ENCODE measurements around the gene CKAP2L.
A peak's percentile ranks its signal among the peaks of the same experiment; 100 is the strongest.

CKAP2L gene

DNA sequence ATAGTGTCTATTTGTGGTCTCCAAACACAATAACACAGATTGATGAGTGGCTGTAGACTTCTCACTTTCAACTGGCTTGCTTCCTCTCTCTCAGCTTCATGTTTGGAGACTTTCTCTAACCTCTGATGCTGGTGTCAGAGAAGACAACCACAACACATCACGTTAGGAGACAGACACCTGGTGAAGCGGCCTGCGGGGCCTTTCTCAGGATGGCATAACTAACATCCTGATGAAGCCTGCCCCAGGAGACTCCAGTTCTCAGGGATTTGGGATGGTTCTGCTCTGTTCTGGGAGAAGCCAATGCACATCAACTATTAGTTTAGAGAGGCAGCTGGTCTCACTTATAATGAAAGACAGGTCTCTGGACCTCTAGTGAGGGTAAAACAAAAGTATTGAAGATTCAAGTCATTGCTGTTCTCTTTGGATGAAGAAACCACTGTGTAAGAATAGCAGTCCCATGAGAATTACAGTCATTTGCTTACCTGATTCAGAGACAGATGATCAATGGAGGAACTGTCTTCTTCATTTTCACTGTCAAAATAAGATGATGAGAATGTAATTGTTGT lies 17.9 kb upstream of the CKAP2L start:
- Histone ChIP-seq H2AFZ (ENCODE audit: low read depth, low read length) (peak overlapping the region; percentile 44; the same call in 1 of the 2 replicates), H3K79me2 (ENCODE audit: low read length) (no peaks in the 10 kb centered on the region), H3K27me3 (ENCODE audit: low read depth, low read length) (no peaks in the 10 kb centered on the region), H3K4me3 (ENCODE audit: low read length) (peak overlapping the region; percentile 51), H4K20me1 (ENCODE audit: insufficient read depth, low read length) (no peaks in the 10 kb centered on the region), H3K4me2 (ENCODE audit: low read length) (peak overlapping the region; percentile 69), H3K9ac (ENCODE audit: low read length) (peak overlapping the region; percentile 46), H3K27ac (ENCODE audit: low read length) (peak overlapping the region; percentile 86), H3K4me1 (ENCODE audit: low read length) (peaks cover 39% of the 10 kb centered on the region), H3K9me3 (ENCODE audit: insufficient read depth, low read length) (no peaks in the 10 kb centered on the region), H3K36me3 (replicated peaks; ENCODE audit: low read depth, low read length) (peaks cover 8% of the 10 kb centered on the region)
- TF ChIP-seq, protein P1, sequence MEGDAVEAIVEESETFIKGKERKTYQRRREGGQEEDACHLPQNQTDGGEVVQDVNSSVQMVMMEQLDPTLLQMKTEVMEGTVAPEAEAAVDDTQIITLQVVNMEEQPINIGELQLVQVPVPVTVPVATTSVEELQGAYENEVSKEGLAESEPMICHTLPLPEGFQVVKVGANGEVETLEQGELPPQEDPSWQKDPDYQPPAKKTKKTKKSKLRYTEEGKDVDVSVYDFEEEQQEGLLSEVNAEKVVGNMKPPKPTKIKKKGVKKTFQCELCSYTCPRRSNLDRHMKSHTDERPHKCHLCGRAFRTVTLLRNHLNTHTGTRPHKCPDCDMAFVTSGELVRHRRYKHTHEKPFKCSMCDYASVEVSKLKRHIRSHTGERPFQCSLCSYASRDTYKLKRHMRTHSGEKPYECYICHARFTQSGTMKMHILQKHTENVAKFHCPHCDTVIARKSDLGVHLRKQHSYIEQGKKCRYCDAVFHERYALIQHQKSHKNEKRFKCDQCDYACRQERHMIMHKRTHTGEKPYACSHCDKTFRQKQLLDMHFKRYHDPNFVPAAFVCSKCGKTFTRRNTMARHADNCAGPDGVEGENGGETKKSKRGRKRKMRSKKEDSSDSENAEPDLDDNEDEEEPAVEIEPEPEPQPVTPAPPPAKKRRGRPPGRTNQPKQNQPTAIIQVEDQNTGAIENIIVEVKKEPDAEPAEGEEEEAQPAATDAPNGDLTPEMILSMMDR (IDR thresholded peaks at IDR 0.05; ENCODE audit: low read depth, low read length), result no peak
- no peak for TF ChIP-seq EZH2phosphoT487 (IDR thresholded peaks at IDR 0.05; ENCODE audit: low read depth)

DNA sequence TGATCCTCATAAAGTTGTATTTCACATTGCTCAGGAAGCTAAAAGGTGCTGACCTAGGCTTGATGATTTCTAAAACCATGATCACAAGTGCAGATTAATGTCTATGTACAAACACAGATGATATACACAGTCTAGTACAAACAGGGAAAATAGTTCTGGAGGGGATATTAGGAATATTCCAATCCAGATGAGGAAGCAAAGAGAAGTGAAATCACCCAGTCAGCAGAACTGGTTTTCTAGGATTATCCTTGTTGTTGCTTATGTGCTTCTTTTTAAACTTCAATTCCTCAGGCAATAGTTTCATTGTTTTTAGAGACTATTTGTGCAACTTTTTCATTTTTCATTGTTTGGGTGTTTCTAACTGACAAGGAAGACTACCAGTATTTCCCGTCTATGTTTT lies 15.2 kb upstream of the CKAP2L start:
- Histone ChIP-seq H3K4me3 (ENCODE audit: low read length) (no peak overlapping the region), H3K9me3 (ENCODE audit: insufficient read depth, low read length) (no peaks in the 10 kb centered on the region), H3K4me2 (ENCODE audit: low read length) (no peak overlapping the region), H3K9ac (ENCODE audit: low read length) (no peak overlapping the region), H3K27ac (ENCODE audit: low read length) (no peak overlapping the region), H3K36me3 (replicated peaks; ENCODE audit: low read depth, low read length) (peaks cover 17% of the 10 kb centered on the region), H3K27me3 (ENCODE audit: low read depth, low read length) (no peaks in the 10 kb centered on the region), H4K20me1 (ENCODE audit: insufficient read depth, low read length) (no peaks in the 10 kb centered on the region), H3K79me2 (ENCODE audit: low read length) (no peaks in the 10 kb centered on the region), H3K4me1 (ENCODE audit: low read length) (peaks cover 34% of the 10 kb centered on the region), H2AFZ (ENCODE audit: low read depth, low read length) (no peak overlapping the region)
- TF ChIP-seq, protein P1 (IDR thresholded peaks at IDR 0.05; ENCODE audit: low read depth, low read length), result no peak
- TF ChIP-seq EZH2phosphoT487 (IDR thresholded peaks at IDR 0.05; ENCODE audit: low read depth), result no peak

DNA sequence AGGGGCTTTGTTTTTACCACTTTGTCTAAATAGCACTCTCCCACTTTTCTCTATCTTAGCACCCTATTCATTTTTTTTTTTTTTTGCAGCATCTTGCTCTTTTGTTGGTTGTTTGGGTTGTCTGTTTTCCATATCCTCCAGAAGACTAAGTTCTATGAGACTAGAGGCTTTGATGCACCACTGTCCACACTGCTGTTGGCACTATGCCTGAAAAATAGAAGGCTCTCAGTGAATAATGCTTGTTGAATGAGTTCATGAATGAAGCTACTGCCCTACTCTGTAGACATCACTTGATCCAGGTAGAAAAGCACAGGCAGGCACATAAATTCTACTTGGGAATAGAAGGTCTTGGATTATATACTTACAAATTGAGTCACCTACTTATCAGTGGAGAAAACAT lies 12.6 kb upstream of the CKAP2L start:
- TF ChIP-seq, protein P1 (IDR thresholded peaks at IDR 0.05; ENCODE audit: low read depth, low read length), result no peak
- no peak for TF ChIP-seq EZH2phosphoT487 (IDR thresholded peaks at IDR 0.05; ENCODE audit: low read depth)
- Histone ChIP-seq H2AFZ (ENCODE audit: low read depth, low read length) (no peak overlapping the region), H3K27me3 (ENCODE audit: low read depth, low read length) (no peaks in the 10 kb centered on the region), H3K4me3 (ENCODE audit: low read length) (no peak overlapping the region), H3K79me2 (ENCODE audit: low read length) (no peaks in the 10 kb centered on the region), H3K36me3 (replicated peaks; ENCODE audit: low read depth, low read length) (peaks cover 17% of the 10 kb centered on the region), H3K4me1 (ENCODE audit: low read length) (peaks cover 16% of the 10 kb centered on the region), H3K9ac (ENCODE audit: low read length) (no peak overlapping the region), H4K20me1 (ENCODE audit: insufficient read depth, low read length) (no peaks in the 10 kb centered on the region), H3K27ac (ENCODE audit: low read length) (no peak overlapping the region), H3K9me3 (ENCODE audit: insufficient read depth, low read length) (no peaks in the 10 kb centered on the region), H3K4me2 (ENCODE audit: low read length) (no peak overlapping the region)

DNA sequence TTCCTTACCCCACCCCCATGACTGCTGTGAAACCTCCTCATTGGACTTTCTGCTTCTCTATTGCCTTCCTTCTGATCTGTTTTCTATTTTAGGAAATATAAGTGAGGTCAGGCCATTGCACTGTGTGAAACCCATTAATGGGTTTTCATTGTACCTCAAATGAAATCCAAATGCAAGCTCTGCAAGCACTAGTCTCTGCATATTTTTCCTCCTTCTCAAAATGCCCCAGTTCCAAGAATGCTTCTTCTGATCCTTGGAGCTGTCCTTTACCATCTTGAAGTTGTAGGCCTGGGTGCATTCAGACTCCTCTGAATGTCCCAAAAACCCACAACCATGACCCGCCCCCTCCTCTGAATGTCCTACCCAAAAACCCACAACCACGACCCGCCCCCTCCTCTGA lies 11.7 kb upstream of the CKAP2L start:
- H3K27ac ChIP-seq (ENCODE audit: low read length), result no peak overlapping the region
- H2AFZ ChIP-seq (ENCODE audit: low read depth, low read length), result no peak overlapping the region
- H3K27me3 ChIP-seq (ENCODE audit: low read depth, low read length), result no peaks in the 10 kb centered on the region
- H3K4me2 ChIP-seq (ENCODE audit: low read length), result no peak overlapping the region
- peaks cover 11% of the 10 kb centered on the region for H3K36me3 ChIP-seq (replicated peaks; ENCODE audit: low read depth, low read length)
- H3K9ac ChIP-seq (ENCODE audit: low read length), result no peak overlapping the region
- H3K4me1 ChIP-seq (ENCODE audit: low read length), result peaks cover 7% of the 10 kb centered on the region
- no peak overlapping the region for H3K4me3 ChIP-seq (ENCODE audit: low read length)
- H3K9me3 ChIP-seq (ENCODE audit: insufficient read depth, low read length), result no peaks in the 10 kb centered on the region
- TF ChIP-seq, protein P1 (IDR thresholded peaks at IDR 0.05; ENCODE audit: low read depth, low read length), result no peak
- no peak for TF ChIP-seq EZH2phosphoT487 (IDR thresholded peaks at IDR 0.05; ENCODE audit: low read depth)
- no peaks in the 10 kb centered on the region for H4K20me1 ChIP-seq (ENCODE audit: insufficient read depth, low read length)
- no peaks in the 10 kb centered on the region for H3K79me2 ChIP-seq (ENCODE audit: low read length)

All from OCI-LY3 (cell line).